HepG2 (cell line): ENCODE data around the gene FBLN7. TPM values are rescaled to one million over a fixed set of nuclear protein-coding genes. Genes with fewer than 3 reads are reported as not detected.

ENCODE experiments used
- ARNT ChIP-seq: fragments of 450-650 bp; IDR thresholded peaks from 2 replicates; pipeline ENCODE4 v1.6.1; 2017
- ATF5 ChIP-seq: sonication (generic); formaldehyde crosslinking; IDR thresholded peaks from 2 replicates; pipeline ENCODE4 v1.4.0; 2020; ENCODE audit warnings: mild to moderate bottlenecking, low read depth, missing genetic modification reagents
- CCAR2 ChIP-seq: fragments of 200-400 bp; formaldehyde crosslinking; optimal IDR thresholded peaks from 2 replicates; pipeline ENCODE3; 2018; ENCODE audit warnings: low read depth, mild to moderate bottlenecking, low read length, moderate library complexity
- CSRNP2 ChIP-seq: sonication (generic); formaldehyde crosslinking; conservative IDR thresholded peaks from 2 replicates; pipeline ENCODE4 v1.8.0; 2022; ENCODE audit warnings: low read depth, missing genetic modification reagents
- E2F2 ChIP-seq: sonication (generic); formaldehyde crosslinking; IDR thresholded peaks from 2 replicates; pipeline ENCODE4 v1.4.0; 2020; ENCODE audit warnings: missing genetic modification reagents, borderline replicate concordance
- HIVEP1 ChIP-seq: sonication (generic); formaldehyde crosslinking; IDR thresholded peaks from 2 replicates; pipeline ENCODE4 v1.4.0; 2020; ENCODE audit warnings: mild to moderate bottlenecking, missing genetic modification reagents
- HMGA1 ChIP-seq: sonication (generic); formaldehyde crosslinking; conservative IDR thresholded peaks from 2 replicates; pipeline ENCODE4 v1.4.0; 2020; ENCODE audit warnings: missing genetic modification reagents
- JUN ChIP-seq: sonication (generic); formaldehyde crosslinking; IDR thresholded peaks from 2 replicates; pipeline ENCODE4 v1.4.0; 2020; ENCODE audit warnings: mild to moderate bottlenecking, missing genetic modification reagents
- KDM5A ChIP-seq: fragments of 200-600 bp; sonication (generic); IDR thresholded peaks from 2 replicates; pipeline ENCODE4 v1.7.0; 2018; ENCODE audit warnings: antibody characterized with exemption, mild to moderate bottlenecking, low read length, borderline replicate concordance
- MED13 ChIP-seq: sonication (generic); formaldehyde crosslinking; IDR thresholded peaks from 2 replicates; pipeline ENCODE4 v1.5.0; 2020; ENCODE audit warnings: missing genetic modification reagents
- MTF1 ChIP-seq: sonication (generic); formaldehyde crosslinking; IDR thresholded peaks from 2 replicates; pipeline ENCODE4 v1.5.0; 2020; ENCODE audit warnings: missing genetic modification reagents
- PHF21A ChIP-seq: sonication (generic); formaldehyde crosslinking; IDR thresholded peaks from 2 replicates; pipeline ENCODE4 v1.5.0; 2020; ENCODE audit warnings: mild to moderate bottlenecking, missing genetic modification reagents
- RAD51 ChIP-seq: fragments of 450-650 bp; IDR thresholded peaks from 2 replicates; pipeline ENCODE4 v1.6.1; 2016; ENCODE audit warnings: borderline replicate concordance
- RFXAP ChIP-seq: sonication (generic); formaldehyde crosslinking; IDR thresholded peaks from 2 replicates; pipeline ENCODE4 v1.4.0; 2020; ENCODE audit warnings: missing genetic modification reagents, borderline replicate concordance
- SRSF9 ChIP-seq: fragments of 200-400 bp; formaldehyde crosslinking; IDR thresholded peaks from 2 replicates; pipeline ENCODE4 v1.6.1; 2018; ENCODE audit warnings: borderline replicate concordance, mild to moderate bottlenecking, low read depth, low read length; ENCODE audit not compliant: insufficient read depth, poor library complexity, severe bottlenecking
- TGIF2 ChIP-seq: IDR thresholded peaks from 2 replicates; pipeline ENCODE4 v1.6.1; 2016; ENCODE audit warnings: control low read depth, missing compliant biosample characterization
- ZFP82 ChIP-seq: sonication (generic); formaldehyde crosslinking; IDR thresholded peaks from 2 replicates; pipeline ENCODE4 v1.5.1; 2020; ENCODE audit warnings: mild to moderate bottlenecking, missing genetic modification reagents, borderline replicate concordance
- ZFYVE20 ChIP-seq: sonication (generic); formaldehyde crosslinking; IDR thresholded peaks from 2 replicates; pipeline ENCODE4 v1.8.0; 2023; ENCODE audit warnings: low read depth, mild to moderate bottlenecking, moderate library complexity, missing genetic modification reagents, borderline replicate concordance
- ZMYM3 ChIP-seq: sonication (generic); formaldehyde crosslinking; IDR thresholded peaks from 2 replicates; pipeline ENCODE4 v1.5.1; 2020; ENCODE audit warnings: mild to moderate bottlenecking, missing genetic modification reagents
- ZNF143 ChIP-seq: sonication (generic); formaldehyde crosslinking; IDR thresholded peaks from 2 replicates; pipeline ENCODE4 v1.4.0; 2020; ENCODE audit warnings: missing genetic modification reagents
- ZNF224 ChIP-seq: sonication (generic); formaldehyde crosslinking; IDR thresholded peaks from 2 replicates; pipeline ENCODE4 v1.5.0; 2020; ENCODE audit warnings: mild to moderate bottlenecking, missing genetic modification reagents
- ZNF251 ChIP-seq: sonication (generic); formaldehyde crosslinking; IDR thresholded peaks from 2 replicates; pipeline ENCODE4 v1.9.0; 2021; ENCODE audit warnings: mild to moderate bottlenecking, missing genetic modification reagents
- ZNF317 ChIP-seq: sonication (generic); formaldehyde crosslinking; IDR thresholded peaks from 2 replicates; pipeline ENCODE4 v1.5.0; 2020; ENCODE audit warnings: mild to moderate bottlenecking, missing genetic modification reagents
- ZNF326 ChIP-seq: sonication (generic); formaldehyde crosslinking; IDR thresholded peaks from 2 replicates; pipeline ENCODE4 v1.4.0; 2020; ENCODE audit warnings: missing genetic modification reagents, borderline replicate concordance
- ZNF354B ChIP-seq: sonication (generic); formaldehyde crosslinking; IDR thresholded peaks from 2 replicates; pipeline ENCODE4 v1.8.0; 2022; ENCODE audit warnings: mild to moderate bottlenecking, missing genetic modification reagents
- ZNF562 ChIP-seq: sonication (generic); formaldehyde crosslinking; IDR thresholded peaks from 2 replicates; pipeline ENCODE4 v1.8.0; 2022; ENCODE audit warnings: missing genetic modification reagents, borderline replicate concordance
- ZNF570 ChIP-seq: sonication (generic); formaldehyde crosslinking; IDR thresholded peaks from 2 replicates; pipeline ENCODE4 v1.4.0; 2020; ENCODE audit warnings: mild to moderate bottlenecking, missing genetic modification reagents, borderline replicate concordance
- polyA plus RNA-seq, 8 experiments: library from polyadenylated mRNA; depleted of rRNA in 3 of 8; stranded (reverse) in 7 of 8; unstranded in 1 of 8; fragments of >200 nt; fragmentation: Illumina TruSeq in 4 of 8; extraction: Trizol in 4 of 8; gene quantifications; 2 replicates each; pipeline versions ENCODE4 v1.2.1 to v1.2.3, GENCODE V29; 2011 to 2016; ENCODE audit warnings: low read depth in 4 of 8, missing spikeins in 1 of 8, mixed read lengths in 1 of 8; ENCODE audit not compliant: insufficient read depth in 1 of 8
- total RNA-seq, 5 experiments: library from RNA; depleted of rRNA; stranded (reverse); fragments of >200 nt; fragmentation: Illumina TruSeq; extraction: Trizol; gene quantifications; 2 replicates each; pipeline ENCODE4 v1.2.3, GENCODE V29; 2016; ENCODE audit warnings: low read depth in 1 of 5
- TF ChIP-seq, protein P1 (sequence below), 2 experiments: fragments of 450-650 bp in 1 of 2; sonication (generic) in 1 of 2; formaldehyde crosslinking; IDR thresholded peaks; 2 replicates each; pipeline versions ENCODE4 v1.5.0 to v1.8.0; 2020 to 2022; ENCODE audit warnings: mild to moderate bottlenecking in 1 of 2, missing genetic modification reagents in 1 of 2

The FBLN7 gene
- total and polyA plus RNA-seq, 2 of the 13 experiments (the other 11 are each of a cell fraction or from before 2014, with no cell fraction given), result 1.4 to 2.3 TPM

- no peak for TF ChIP-seq ZNF143
- no peak for TF ChIP-seq ATF5 (CRISPR knock-in tag)
- TF ChIP-seq JUN, result no peak
- TF ChIP-seq ZNF326 (CRISPR knock-in tag), result no peak
- TF ChIP-seq MTF1, result no peak
- peak; percentile 53; the same call in 1 of the 2 replicates for TF ChIP-seq ZMYM3 (CRISPR knock-in tag)
- no peak for TF ChIP-seq TGIF2
- no peak for TF ChIP-seq CCAR2
- no peak for TF ChIP-seq ZNF354B (CRISPR knock-in tag)
- no peak for TF ChIP-seq SRSF9
- TF ChIP-seq ZNF317, result 0 out of 2 replicates have a peak, but pooled peaks have one; percentile 20
- TF ChIP-seq ZNF570 (CRISPR knock-in tag), result no peak
- TF ChIP-seq ZFYVE20 (CRISPR knock-in tag), result no peak
- no peak for TF ChIP-seq ZFP82 (CRISPR knock-in tag)
- TF ChIP-seq HIVEP1 (CRISPR knock-in tag), result no peak; the same call in 1 of the 2 replicates
- TF ChIP-seq, protein P1, sequence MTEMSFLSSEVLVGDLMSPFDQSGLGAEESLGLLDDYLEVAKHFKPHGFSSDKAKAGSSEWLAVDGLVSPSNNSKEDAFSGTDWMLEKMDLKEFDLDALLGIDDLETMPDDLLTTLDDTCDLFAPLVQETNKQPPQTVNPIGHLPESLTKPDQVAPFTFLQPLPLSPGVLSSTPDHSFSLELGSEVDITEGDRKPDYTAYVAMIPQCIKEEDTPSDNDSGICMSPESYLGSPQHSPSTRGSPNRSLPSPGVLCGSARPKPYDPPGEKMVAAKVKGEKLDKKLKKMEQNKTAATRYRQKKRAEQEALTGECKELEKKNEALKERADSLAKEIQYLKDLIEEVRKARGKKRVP (CRISPR knock-in tag; IDR thresholded peaks at IDR 0.05), result no peak
- no peak for TF ChIP-seq ZNF562 (CRISPR knock-in tag)
- no peak for TF ChIP-seq HMGA1 (CRISPR knock-in tag)
- TF ChIP-seq RAD51, result no peak
- TF ChIP-seq ZNF224 (CRISPR knock-in tag), result no peak
- TF ChIP-seq CSRNP2, result no peak
- no peak; the same call in 1 of the 2 replicates for TF ChIP-seq RFXAP
- TF ChIP-seq ZNF251, result no peak
- no peak for TF ChIP-seq E2F2 (CRISPR knock-in tag)
- TF ChIP-seq MED13 (CRISPR knock-in tag), result peak; percentile 5; the same call in 1 of the 2 replicates
- peak; percentile 31; the same call in 1 of the 2 replicates for TF ChIP-seq PHF21A
- TF ChIP-seq KDM5A, result no peak
- TF ChIP-seq ARNT, result no peak
These were observed 548 bp upstream of the FBLN7 start (continued) for GRCh38 chr2:112137516-112138158.
